HEK293 (cell line): ENCODE results near the gene OAT.

Source experiments
- OVOL3 ChIP-seq: fragments of 450-650 bp; formaldehyde crosslinking; IDR thresholded peaks from 2 replicates; pipeline ENCODE4 v1.5.1; 2016; ENCODE audit warnings: missing biosample characterization, missing genetic modification characterization
- REPIN1 ChIP-seq: fragments of 450-650 bp; formaldehyde crosslinking; IDR thresholded peaks from 2 replicates; pipeline ENCODE4 v1.5.1; 2017; ENCODE audit warnings: missing biosample characterization, missing genetic modification characterization, low read depth
- SETDB1 ChIP-seq: IDR thresholded peaks from one replicate; pipeline ENCODE4 v1.6.1; 2017; ENCODE audit warnings: mild to moderate bottlenecking, low read length, moderate library complexity, mixed read lengths; ENCODE audit not compliant: insufficient read length
- ZNF335 ChIP-seq: fragments of 450-650 bp; formaldehyde crosslinking; conservative IDR thresholded peaks from 2 replicates; pipeline ENCODE4 v1.5.1; 2016; ENCODE audit warnings: missing biosample characterization, missing genetic modification characterization
- ZNF530 ChIP-seq: fragments of 450-650 bp; formaldehyde crosslinking; IDR thresholded peaks from 2 replicates; pipeline ENCODE4 v1.5.1; 2016; ENCODE audit warnings: low read depth, missing biosample characterization, missing genetic modification characterization
- ZNF626 ChIP-seq: fragments of 450-650 bp; sonication (Bioruptor Pico); formaldehyde crosslinking; IDR thresholded peaks from 2 replicates; pipeline ENCODE4 v1.5.1; 2018; ENCODE audit warnings: missing biosample characterization, missing genetic modification characterization, inconsistent platforms
- TF ChIP-seq, protein P1 (sequence below): fragments of 450-650 bp; formaldehyde crosslinking; IDR thresholded peaks from 2 replicates; pipeline ENCODE4 v1.5.1; 2016; ENCODE audit warnings: missing biosample characterization, missing genetic modification characterization

DNA sequence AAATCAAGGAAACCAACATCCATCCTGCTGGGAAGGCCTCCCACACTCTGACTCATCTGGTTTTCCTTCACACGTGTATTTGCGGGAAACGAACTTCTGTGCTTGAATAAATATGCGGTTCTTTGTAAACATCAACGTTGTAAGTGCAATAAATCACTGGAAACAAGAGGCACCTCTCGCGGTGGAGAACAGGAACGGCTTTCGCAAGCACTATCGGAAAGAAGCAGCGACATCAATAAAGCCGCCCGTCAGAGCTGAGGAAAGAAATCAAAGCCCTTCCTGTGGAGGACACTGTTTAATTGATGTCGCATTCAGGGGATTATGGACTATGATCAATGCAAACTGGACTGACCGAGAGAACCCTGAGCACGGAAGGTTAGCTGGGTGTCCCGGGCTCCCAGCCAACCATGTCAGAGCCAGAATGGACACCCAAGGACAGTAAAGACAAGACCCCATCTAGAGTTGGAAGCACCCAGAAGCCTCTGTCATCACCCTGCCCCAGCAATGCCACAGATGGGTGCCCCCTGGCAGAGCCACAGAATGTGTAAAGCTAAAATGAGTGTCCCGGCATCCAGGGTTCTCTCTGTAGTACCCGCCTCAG, 37.6 kb downstream of the OAT start:
- TF ChIP-seq, protein P1, sequence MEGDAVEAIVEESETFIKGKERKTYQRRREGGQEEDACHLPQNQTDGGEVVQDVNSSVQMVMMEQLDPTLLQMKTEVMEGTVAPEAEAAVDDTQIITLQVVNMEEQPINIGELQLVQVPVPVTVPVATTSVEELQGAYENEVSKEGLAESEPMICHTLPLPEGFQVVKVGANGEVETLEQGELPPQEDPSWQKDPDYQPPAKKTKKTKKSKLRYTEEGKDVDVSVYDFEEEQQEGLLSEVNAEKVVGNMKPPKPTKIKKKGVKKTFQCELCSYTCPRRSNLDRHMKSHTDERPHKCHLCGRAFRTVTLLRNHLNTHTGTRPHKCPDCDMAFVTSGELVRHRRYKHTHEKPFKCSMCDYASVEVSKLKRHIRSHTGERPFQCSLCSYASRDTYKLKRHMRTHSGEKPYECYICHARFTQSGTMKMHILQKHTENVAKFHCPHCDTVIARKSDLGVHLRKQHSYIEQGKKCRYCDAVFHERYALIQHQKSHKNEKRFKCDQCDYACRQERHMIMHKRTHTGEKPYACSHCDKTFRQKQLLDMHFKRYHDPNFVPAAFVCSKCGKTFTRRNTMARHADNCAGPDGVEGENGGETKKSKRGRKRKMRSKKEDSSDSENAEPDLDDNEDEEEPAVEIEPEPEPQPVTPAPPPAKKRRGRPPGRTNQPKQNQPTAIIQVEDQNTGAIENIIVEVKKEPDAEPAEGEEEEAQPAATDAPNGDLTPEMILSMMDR = no peak
- TF ChIP-seq REPIN1 (tag by site-specific recombination) (no peak), ZNF335 (tag by site-specific recombination) (no peak), SETDB1 (no peak), OVOL3 (tag by site-specific recombination) (no peak), ZNF530 (tag by site-specific recombination) (no peak), ZNF626 (tag by site-specific recombination) (no peak)
